Measurements from ENCODE around the gene LATS1.
"Not testable (repeated sequence)": the region's sequence is repeated elsewhere in the genome, so short reads cannot be mapped to it uniquely, and the experiment has no call there.

The LATS1 gene

GRCh38 chr6:149717588-149718458, at the start of gene LATS1:
Gene LATS1 (minus strand): TSS chr6:149718101. CDS start chr6:149702126, 15,975 bp downstream.
- peak; percentile 37 to 69 for DNase-seq

GRCh38 chr6:149766156-149766769, 48.4 kb upstream of the LATS1 start:
- DNase-seq: no peak

DNA sequence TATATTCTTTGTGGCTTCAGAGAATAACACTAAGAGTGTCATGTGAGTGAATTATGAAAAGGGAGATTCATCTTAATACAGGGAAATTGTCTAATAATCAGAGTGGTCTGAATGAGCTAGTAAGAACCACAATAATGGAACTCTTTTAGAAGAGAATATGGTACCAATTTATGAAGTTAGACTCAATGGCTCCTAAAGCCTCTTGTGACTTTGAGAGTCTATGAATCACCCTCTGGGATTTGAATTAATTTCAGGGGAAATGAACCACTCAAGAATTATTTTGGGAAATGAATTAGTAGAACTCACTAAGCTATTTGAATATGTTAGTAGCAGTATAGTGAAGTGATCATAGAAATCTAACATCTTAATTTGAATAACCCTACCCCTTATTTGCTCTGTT, 46.0 kb upstream of the LATS1 start:
- no peak for DNase-seq

DNA sequence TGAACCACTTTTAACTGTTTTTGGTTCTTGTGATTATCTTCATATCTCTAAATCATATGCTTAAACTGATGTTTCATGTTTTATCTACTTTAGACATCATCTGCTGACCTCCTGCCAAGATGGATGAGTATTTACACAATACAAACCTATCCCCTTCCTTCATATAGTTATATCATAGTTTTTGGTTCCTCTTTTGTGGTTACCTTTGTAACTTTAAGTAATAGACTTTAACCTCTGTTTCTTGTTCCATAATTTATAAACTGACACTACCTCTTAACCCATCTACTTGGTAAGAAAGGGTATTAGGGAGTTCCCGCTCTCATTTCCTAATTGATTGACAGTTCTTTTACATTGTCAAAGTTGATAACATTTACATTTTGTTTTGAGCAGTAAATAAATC, 43.5 kb upstream of the LATS1 start:
- DNase-seq: no peak

- DNase-seq: no peak
Measured at GRCh38 chr6:149756261-149756636, 38.3 kb upstream of the LATS1 start.

- no peak for DNase-seq
Measured at GRCh38 chr6:149755300-149756260, 37.7 kb upstream of the LATS1 start.

- DNase-seq: no peak
Measured at GRCh38 chr6:149754548-149754947, 36.6 kb upstream of the LATS1 start.

DNA sequence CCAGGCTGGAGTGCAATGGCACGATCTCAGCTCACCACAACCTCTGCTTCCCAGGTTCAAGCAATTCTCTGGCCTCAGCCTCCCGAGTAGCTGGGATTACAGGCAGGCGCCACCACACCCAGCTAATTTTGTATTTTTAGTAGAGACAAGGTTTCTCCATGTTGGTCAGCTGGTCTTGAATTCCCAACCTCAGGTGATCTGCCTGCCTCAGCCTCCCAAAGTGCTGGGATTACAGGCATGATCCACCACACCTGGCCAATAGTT, 35.4 kb upstream of the LATS1 start:
- not testable (repeated sequence) for DNase-seq

DNA sequence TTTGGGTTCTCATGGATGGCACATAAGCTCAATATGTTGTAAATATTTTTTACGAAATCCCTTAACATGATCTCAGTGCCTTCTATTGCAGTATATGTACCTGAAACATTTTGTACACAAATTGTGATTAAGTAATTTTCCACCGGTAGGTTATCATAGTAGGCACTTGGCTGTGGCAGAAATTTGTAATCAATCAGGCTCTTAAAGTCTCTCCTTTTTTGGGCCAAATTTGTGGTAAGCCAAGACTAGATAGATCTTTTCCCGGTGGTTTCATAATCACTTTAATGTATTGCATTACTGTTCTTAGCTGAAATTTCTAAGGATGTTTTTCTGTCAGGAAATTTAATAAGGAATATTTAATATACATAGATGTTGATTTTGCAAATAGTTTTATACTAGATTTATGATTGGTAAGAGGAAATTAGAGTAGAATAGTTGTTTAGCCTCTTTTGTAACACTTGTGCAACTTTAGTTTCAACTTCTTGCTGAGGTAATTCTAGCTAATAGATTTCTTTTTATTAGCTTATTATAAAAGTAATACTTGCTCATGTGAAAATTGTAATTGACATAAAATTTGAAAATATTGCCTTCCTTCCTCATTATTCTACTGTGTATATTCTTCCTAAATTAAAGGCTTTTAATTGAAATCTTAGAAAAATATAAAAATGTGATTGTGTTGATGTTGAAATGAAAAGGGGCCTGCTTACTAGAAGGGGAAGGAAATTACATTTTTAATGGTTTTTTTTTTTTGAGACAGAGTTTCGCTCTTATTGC, 34.9 kb upstream of the LATS1 start:
- no peak for DNase-seq

- not testable (repeated sequence) for DNase-seq
Measured at GRCh38 chr6:149751920-149752319, 34.0 kb upstream of the LATS1 start.

DNA sequence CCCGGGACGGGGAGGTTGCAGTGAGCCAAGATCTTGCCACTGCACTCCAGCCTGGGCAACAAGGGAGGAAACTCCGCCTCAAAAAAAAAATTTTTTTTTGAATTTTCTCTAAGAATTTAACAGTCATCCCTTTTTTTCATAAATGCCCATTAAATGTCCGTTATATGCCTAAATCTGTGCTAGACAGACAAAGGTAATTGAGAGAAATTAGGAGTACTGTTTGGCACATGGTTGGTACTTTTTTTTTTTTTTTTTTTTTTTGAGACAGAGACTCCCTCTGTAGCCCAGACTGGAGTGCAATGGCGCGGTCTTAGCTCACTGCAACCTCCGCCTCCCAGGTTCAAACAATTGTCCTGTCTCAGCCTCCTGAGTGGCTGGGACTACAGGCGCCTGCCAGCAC, 33.3 kb upstream of the LATS1 start:
- no peak for DNase-seq

GRCh38 chr6:149750136-149750609, 32.3 kb upstream of the LATS1 start:
- DNase-seq: peak; percentile 61 to 69

- peak; percentile 68 to 80 for DNase-seq
Measured at GRCh38 chr6:149749594-149750135, 31.8 kb upstream of the LATS1 start, which contains the start of gene PCMT1. Gene PCMT1 (plus strand): TSS chr6:149749741. CDS start chr6:149749902, 161 bp downstream.

DNA sequence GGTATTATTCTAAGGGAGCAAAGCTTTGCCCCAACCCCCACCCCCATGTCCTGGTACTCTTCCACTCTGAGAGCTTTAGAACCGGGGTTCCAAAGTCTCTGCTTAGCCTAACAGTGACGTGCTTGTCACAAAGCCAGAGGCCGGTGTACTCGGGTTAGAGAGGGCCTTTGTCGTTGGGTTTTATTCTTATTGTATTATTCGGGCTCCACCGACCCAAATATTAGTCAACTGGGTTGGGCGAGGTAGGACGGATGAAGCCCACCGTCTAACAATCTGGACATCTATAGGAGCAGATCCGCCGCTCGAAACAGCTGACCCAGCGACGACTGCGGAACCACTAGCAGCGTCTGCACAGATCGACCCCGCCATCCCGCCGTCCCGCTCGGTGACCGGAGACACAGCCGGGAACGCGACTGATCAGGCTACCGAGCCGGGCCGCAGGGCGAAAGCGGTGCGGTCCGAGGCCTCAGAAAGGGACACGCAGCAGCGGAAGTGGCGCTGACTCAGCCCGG, 31.2 kb upstream of the LATS1 start:
- DNase-seq: not testable (repeated sequence)

DNA sequence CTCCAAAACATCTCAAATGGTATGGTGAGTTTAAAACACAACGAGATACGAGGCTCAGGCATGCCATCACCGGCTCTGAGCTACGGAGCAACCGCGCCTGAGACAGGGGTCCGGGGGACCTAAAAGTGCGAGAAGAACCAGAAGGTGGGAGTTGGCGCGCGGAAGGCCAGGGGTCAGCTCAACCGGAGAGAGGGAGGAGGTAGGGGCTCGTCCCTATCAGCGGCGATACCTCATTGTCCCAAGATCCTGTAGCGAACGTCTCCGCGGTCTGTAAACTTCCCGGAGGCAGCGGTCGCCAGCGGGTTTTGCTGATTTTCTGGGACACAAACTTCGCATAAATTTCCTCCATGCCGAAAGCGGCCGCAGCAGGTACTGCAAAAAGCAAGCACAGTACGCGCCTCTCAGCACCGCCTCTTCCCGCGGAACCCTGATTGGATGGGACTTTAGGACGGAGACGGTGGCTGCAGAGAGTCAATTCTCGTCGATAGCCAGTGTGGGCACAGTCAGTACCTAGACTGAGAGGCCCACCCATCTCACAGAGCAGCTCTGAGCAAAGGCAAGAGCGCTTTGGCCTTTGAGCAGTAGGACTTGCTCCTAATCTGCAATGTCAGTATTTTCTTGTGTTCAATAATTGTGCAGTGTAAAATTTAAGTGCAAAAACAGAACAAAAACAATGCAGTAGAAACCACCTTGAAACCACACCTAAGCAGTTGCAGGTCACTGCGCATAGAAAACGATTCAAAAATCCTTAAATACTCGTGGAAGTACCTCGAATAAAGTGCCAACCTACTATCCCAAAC, 28.4 kb upstream of the LATS1 start, which contains the start of gene NUP43:
TSS of gene NUP43 (minus strand) at position 383 of the 800 bp plus-strand sequence. CDS start at position 349, 34 bp downstream.
- DNase-seq: peak; percentile 88 to 92

DNA sequence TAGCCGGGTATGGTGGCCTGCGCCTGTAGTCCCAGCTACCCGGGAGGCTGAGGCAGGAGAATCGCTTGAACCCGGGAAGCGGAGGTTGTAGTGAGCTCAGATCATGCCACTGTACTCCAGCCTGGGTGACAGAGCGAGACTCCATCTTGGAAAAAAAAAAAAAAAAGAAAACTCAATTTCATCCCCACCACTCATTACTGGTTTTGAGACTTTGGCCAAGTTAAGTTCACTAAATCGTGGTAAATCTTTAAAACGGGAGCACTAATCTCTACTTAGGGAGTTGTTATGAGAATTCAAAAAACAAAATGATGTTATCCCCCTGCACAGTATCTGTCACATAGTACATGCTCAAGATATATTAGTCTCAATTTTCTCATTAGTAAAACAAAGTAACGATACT, 27.4 kb upstream of the LATS1 start:
- DNase-seq: not testable (repeated sequence)

- DNase-seq: no peak
Measured at GRCh38 chr6:149734915-149735314, 17.0 kb upstream of the LATS1 start.

DNA sequence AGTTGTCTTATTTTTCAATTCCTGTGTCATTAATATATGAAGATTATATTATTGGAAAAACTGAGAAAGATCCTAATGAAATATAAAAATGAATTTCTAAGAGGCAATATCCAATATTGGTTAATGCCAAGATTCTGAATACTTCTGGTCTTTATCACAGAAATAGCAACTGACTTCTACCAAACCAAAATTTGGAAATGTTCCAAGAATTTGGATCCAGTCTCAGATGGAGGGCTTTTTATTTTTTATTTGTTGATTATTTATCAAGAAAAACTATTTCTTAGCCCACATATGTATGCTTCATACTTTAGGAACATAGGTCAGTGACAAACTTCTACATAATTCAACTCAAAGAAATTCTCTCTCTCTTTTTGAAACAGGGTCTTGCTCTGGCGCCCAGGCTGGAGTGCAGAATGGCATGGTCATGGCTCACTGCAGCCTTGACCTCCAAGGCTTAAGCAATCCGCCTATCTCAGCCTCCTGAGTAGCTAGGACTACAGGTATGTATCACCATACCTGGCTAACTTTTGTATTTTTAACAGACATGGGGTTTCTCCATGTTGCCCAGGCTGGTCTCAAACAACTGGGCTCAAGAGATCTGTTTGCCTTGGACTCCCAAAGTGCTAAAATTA, 15.3 kb upstream of the LATS1 start:
- no peak for DNase-seq

- no peak for DNase-seq
Measured at GRCh38 chr6:149729824-149730223, 11.9 kb upstream of the LATS1 start.

Data from SW 1271 (cell line).